ENCODE data around the gene HECA.
"Not testable (repeated sequence)": the region's sequence is repeated elsewhere in the genome, so short reads cannot be mapped to it uniquely, and the experiment has no call there.

The HECA gene

DNA sequence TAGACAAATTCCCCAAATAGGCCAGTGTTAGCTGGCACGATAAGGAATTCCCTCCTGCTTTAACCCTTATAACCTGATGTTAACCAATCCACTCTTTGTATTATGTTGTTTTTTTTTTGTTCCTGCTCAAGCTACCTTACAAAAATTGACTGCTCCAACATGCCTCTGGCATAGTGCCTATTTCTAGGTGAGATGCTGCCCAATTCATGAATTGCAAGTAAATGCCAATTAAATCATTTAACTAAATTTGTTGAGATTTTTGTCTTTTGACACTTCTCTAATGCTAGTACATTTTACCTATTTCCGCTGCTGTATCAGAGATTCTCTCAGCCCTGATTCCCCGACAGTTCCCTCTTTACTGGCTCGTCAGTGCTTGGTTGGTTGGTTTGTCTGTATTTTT, 66.5 kb downstream of the HECA start:
- no peak for DNase-seq (ENCODE audit: extremely low read depth in 1 of 2, low read depth in 1 of 2)

DNA sequence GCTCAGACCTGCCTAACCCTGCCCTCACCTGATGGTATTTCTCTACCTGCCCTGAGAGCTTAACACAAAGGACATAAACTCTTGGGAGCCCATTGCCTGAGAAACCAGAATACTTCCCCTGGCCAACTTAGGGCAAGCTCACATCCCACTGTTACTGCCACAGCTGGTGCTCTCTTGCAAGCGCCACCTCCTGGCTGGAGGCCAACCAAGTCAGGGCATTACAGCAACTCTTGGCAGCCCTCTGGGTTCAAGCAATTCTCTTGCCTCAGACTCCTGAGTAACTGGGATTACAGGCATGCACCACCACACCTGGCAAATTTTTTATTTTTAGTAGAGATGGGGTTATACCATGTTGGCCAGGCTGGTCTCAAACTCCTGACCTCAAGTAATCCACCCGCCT, 70.1 kb downstream of the HECA start:
- no peak for DNase-seq (ENCODE audit: extremely low read depth in 1 of 2, low read depth in 1 of 2)

DNA sequence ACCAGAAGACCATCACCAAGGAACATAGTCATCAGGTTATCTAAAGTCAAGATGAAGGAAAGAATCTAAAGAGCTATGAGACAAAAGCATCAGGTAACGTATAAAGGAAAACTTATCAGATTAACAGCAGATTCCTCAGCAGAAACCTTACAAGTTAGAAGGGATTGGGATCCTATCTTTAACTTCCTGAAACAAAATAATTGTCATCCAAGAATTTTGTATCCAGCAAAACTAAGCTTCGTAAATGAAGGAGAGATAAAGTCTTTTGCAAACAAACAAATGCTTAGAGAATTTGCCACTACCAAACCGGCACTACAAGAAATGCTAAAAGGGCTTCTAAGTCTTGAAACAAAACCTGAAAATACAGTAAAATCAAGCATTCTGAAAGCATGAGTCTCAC, 71.0 kb downstream of the HECA start:
- DNase-seq (ENCODE audit: extremely low read depth in 1 of 2, low read depth in 1 of 2): no peak

- DNase-seq (ENCODE audit: extremely low read depth in 1 of 2, low read depth in 1 of 2): not testable (repeated sequence)
These were observed 75.9 kb downstream of the HECA start for GRCh38 chr6:139210766-139211165.

GRCh38 chr6:139212460-139212859, 77.6 kb downstream of the HECA start:
- not testable (repeated sequence) for DNase-seq (ENCODE audit: extremely low read depth in 1 of 2, low read depth in 1 of 2)

DNA sequence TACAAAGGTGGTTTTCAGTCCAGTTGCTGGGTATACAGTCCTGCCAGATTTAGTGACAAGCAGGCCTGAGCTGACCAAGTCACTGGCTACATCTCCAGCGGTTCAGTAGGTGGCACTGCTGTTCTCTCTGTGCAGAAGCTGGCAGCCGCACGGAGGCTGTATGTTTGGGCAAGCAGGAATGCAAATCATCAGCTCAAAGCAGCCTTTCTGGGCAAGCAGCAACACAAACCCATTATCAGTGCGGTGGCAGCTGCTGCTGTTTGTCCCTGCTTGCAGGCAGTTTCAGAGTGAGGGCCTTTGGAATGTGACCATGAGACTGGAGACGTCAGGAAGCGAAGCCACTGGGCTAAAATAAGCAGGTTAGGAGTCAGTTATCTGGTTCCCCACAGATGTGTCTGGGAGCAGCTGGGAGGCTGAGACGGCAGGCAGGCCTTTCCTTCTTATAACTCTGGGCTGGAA, 84.4 kb downstream of the HECA start:
- DNase-seq (ENCODE audit: extremely low read depth in 1 of 2, low read depth in 1 of 2): peak; percentile 46 to 48

DNA sequence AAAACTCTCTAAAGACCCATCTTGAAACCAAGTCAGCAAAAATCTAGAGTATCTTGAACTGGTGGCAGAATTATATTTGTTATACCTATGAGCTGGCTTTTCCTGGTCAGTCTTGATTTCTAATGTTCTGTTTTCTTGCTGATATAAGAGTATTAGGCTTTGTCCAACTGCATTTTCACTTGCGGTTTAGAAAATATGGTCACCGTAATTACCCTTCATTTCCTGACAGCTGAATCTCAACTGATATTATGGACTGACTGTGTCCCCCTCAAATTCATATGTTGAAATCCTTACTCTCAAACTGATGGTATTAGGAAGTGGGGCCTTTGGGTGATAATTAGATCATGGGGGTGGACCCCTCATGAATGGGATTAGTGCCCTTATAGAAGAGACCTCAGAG, 84.9 kb downstream of the HECA start:
- no peak for DNase-seq (ENCODE audit: extremely low read depth in 1 of 2, low read depth in 1 of 2)

DNA sequence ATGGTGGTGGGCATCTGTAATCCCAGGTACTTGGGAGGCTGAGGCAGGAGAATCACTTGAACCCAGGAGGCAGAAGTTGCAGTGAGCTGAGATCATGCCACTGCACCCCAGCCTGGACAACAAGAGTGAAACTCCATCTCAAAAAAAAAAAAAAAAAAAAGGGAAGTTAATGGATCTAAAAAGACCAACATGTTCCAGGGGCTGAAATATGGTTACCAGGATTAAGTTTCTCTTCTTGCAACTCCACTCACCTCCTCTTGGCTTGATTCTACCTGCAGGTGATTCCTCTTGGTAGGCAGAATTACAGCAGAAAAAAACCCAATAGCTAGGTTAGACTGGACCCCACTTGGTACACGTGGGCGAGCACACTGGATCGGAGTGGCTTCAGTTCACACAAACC, 93.5 kb downstream of the HECA start:
- DNase-seq (ENCODE audit: extremely low read depth in 1 of 2, low read depth in 1 of 2): not testable (repeated sequence)
